OCI-LY7 (cell line): Measurements from ENCODE around the gene DAB1. TPM values are rescaled to one million over a fixed set of nuclear protein-coding genes. Genes with fewer than 3 reads are reported as not detected.

Experiments
- BruUV-seq: library from RNA; stranded (reverse); fragments of 400-500 nt; replicated peaks from 2 replicates; lab custom pipeline; 2021; lab: Mats Ljungman, UMichigan
- CTCF ChIA-PET: fragments of 300-600 bp; sonication (Branson Sonifier 250); formaldehyde crosslinking; loops from one replicate; lab custom pipeline; 2022; ENCODE audit warnings: antibody characterized with exemption; ENCODE audit not compliant: unreplicated experiment; lab: Charles Lee
- POLR2A ChIA-PET: fragments of 300-600 bp; sonication (Branson Sonifier 250); formaldehyde crosslinking; loops from one replicate; lab custom pipeline; 2022; ENCODE audit warnings: antibody characterized with exemption; lab: Charles Lee
- DNase-seq: peaks from one replicate; pipeline ENCODE4 v3.0.0-alpha.2; 2015; ENCODE audit warnings: low spot score
- H2AFZ ChIP-seq: fragments of 200-600 bp; sonication (generic), shearing (Covaris generic); 2 replicates; pipeline ENCODE4 v1.6.1; 2014; ENCODE audit warnings: mild to moderate bottlenecking, antibody characterized with exemption, low read length, moderate library complexity
- H3K27ac ChIP-seq: fragments of 200-600 bp; sonication (generic); 2 replicates; pipeline ENCODE4 v1.5.1; 2014; ENCODE audit warnings: mixed run types, low read depth, mild to moderate bottlenecking, moderate library complexity, low read length, inconsistent platforms; ENCODE audit not compliant: poor library complexity, severe bottlenecking
- H3K36me3 ChIP-seq: fragments of 200-600 bp; sonication (generic); 2 replicates; pipeline ENCODE4 v1.6.1; 2014; ENCODE audit warnings: mild to moderate bottlenecking, antibody characterized with exemption, low read length, moderate library complexity, mixed read lengths; ENCODE audit not compliant: insufficient read depth
- H3K4me1 ChIP-seq: fragments of 200-600 bp; sonication (generic); 2 replicates; pipeline ENCODE4 v1.5.1; 2014; ENCODE audit warnings: mild to moderate bottlenecking, low read length; ENCODE audit not compliant: insufficient read depth, poor library complexity, severe bottlenecking
- H3K4me2 ChIP-seq: fragments of 200-600 bp; sonication (generic); 2 replicates; pipeline ENCODE4 v1.6.1; 2014; ENCODE audit warnings: mild to moderate bottlenecking, low read length
- H3K4me3 ChIP-seq: fragments of 200-600 bp; sonication (generic); 2 replicates; pipeline ENCODE4 v1.5.1; 2014; ENCODE audit warnings: mild to moderate bottlenecking, low read depth, low read length; ENCODE audit not compliant: poor library complexity, severe bottlenecking
- H3K79me2 ChIP-seq: fragments of 200-600 bp; sonication (generic); 2 replicates; pipeline ENCODE4 v1.6.1; 2016; ENCODE audit warnings: low read depth, mild to moderate bottlenecking, low read length, moderate library complexity, mixed read lengths; ENCODE audit not compliant: insufficient read depth
- H3K9me2 ChIP-seq: fragments of 200-600 bp; sonication (generic); 2 replicates; pipeline ENCODE4 v1.6.1; 2016; ENCODE audit warnings: mild to moderate bottlenecking, low read length, mixed read lengths; ENCODE audit not compliant: insufficient read depth
- H3K9me3 ChIP-seq: fragments of 200-600 bp; sonication (generic); 2 replicates; pipeline ENCODE4 v1.6.1; 2014; ENCODE audit warnings: mild to moderate bottlenecking, mixed run types, low read length, mixed read lengths
- H4K20me1 ChIP-seq: fragments of 200-600 bp; sonication (generic); 2 replicates; pipeline ENCODE4 v1.6.1; 2014; ENCODE audit warnings: mild to moderate bottlenecking, antibody characterized with exemption, low read length, moderate library complexity, mixed read lengths; ENCODE audit not compliant: insufficient read depth
- CTCF ChIP-seq: fragments of 200-600 bp; sonication (generic); conservative IDR thresholded peaks from 2 replicates; pipeline ENCODE4 v1.5.1; 2014; ENCODE audit warnings: mild to moderate bottlenecking, antibody characterized with exemption, low read length, moderate library complexity, mixed read lengths
- EZH2phosphoT487 ChIP-seq: fragments of 200-600 bp; sonication (generic); IDR thresholded peaks from 2 replicates; pipeline ENCODE4 v1.6.1; 2018; ENCODE audit warnings: low read depth, borderline replicate concordance, mild to moderate bottlenecking, mixed run types, antibody characterized with exemption, low read length, moderate library complexity, mixed read lengths
- intact Hi-C: fragments of 100-400 bp; cut with micrococcal nuclease; formaldehyde crosslinking; loops from one replicate; pipeline ENCODE4 v1.10.0; 2022; ENCODE audit not compliant: unreplicated experiment
- total RNA-seq, 2 experiments: library from RNA; depleted of rRNA in 1 of 2; stranded (reverse); fragments of >200 nt in 1 of 2; shearing (Covaris generic) in 1 of 2; gene quantifications; 2 replicates each; pipeline ENCODE4 v1.2.3, GENCODE V29; 2014 to 2022

The DAB1 gene
- total RNA-seq, 2 experiments from 2014 or later = not detected

DNA sequence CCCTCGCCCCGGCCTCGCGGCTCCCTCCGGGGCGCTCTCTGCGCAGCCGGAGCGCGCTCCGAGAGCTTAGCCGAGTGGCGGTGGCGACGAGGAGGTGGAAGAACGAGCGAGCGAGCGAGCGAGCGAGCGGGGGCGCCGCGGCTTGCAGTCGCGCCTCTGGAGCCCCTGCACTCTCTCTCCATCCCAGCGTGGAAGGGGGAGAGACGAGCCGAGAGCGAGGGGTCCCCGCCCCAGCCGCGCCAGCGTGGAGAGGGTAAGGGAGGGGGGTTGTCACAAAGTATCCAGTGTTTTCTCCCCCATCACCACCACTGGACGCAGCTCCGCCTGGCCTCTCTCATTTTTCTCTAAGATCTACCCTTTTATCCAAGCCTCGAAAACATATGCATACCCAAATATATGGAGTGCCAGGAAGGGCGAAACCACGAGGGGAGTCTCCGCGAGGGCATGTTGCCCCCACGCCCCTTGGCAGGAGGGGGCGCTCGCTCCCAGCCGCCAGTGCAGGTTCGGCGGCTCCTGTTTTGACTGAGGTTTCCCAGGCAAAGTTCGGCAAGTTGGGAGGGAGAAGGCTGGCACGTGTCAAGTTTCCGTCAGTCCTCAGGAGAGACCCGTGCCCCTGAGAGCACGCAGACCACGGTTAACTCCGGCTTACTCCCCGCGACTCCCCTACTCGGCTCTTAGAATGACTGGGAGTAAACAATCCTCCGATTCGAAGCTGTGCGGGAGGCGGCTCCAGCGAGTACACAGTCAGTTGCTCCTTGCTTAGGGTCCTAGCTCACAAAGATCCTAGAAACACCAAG lies 569 bp upstream of the DAB1 start:
- no TSS peak for BruUV-seq
- H2AFZ ChIP-seq = no peak overlapping the region
- H3K27ac ChIP-seq = no peak overlapping the region
- no peaks in the 10 kb centered on the region for H3K9me2 ChIP-seq
- ChIA-PET POLR2A (no interaction called here), CTCF (no interaction called here)
- intact Hi-C loops = no loop called here
- H4K20me1 ChIP-seq = no peaks in the 10 kb centered on the region
- no peak overlapping the region for H3K4me3 ChIP-seq
- no peak for TF ChIP-seq EZH2phosphoT487
- no peak for TF ChIP-seq CTCF
- H3K9me3 ChIP-seq = no peaks in the 10 kb centered on the region
- no peak for DNase-seq
- no peaks in the 10 kb centered on the region for H3K36me3 ChIP-seq
- H3K4me1 ChIP-seq = no peaks in the 10 kb centered on the region
- H3K4me2 ChIP-seq = no peak overlapping the region
- no peaks in the 10 kb centered on the region for H3K79me2 ChIP-seq

GRCh38 chr1:57423135-57423655 lies 665 bp downstream of the DAB1 start:
- DNase-seq = no peak
- Histone ChIP-seq H3K4me2 (no peak overlapping the region), H4K20me1 (no peaks in the 10 kb centered on the region), H3K4me1 (no peaks in the 10 kb centered on the region), H3K4me3 (no peak overlapping the region), H3K9me2 (no peaks in the 10 kb centered on the region), H3K27ac (no peak overlapping the region), H2AFZ (no peak overlapping the region), H3K79me2 (no peaks in the 10 kb centered on the region), H3K9me3 (no peaks in the 10 kb centered on the region), H3K36me3 (no peaks in the 10 kb centered on the region)
- POLR2A ChIA-PET = no interaction called here
- CTCF ChIA-PET = no interaction called here
- intact Hi-C loops = no loop called here
- TF ChIP-seq CTCF (no peak), EZH2phosphoT487 (no peak)
- BruUV-seq = no TSS peak
